HUDEP-2 (cell line): ENCODE results near the gene TSPAN16.

Experiments used
- DNase-seq, 76 experiments: peaks; one replicate each; lab custom pipeline; 2025; ENCODE audit not compliant: unreplicated experiment in 76 of 76; lab: John Stamatoyannopoulos, UW

TSPAN16 gene

GRCh38 chr19:11364935-11365334 lies 69.0 kb downstream of the TSPAN16 start:
- DNase-seq: no peak
